IMR-90 (cell line): ENCODE data around the gene CFAP119. TPM values are rescaled to one million over a fixed set of nuclear protein-coding genes. Genes with fewer than 3 reads are reported as not detected.

ENCODE experiments used
- ATAC-seq: fragments of 200-7000 bp; cut with Tn5 transposase; 2 replicates; pipeline ENCODE4 v1.9.1; 2020; ENCODE audit warnings: low read depth, mild to moderate bottlenecking, moderate library complexity
- BruUV-seq: library from RNA; stranded (reverse); fragments of 400-500 nt; replicated peaks from 2 replicates; lab custom pipeline; 2021; lab: Mats Ljungman, UMichigan
- CTCF ChIA-PET: fragments of 300-600 bp; formaldehyde crosslinking; extraction: SDS; loops from one replicate; lab custom pipeline; 2021; ENCODE audit warnings: antibody characterized with exemption; lab: Yijun Ruan, JAX
- POLR2A ChIA-PET: fragments of 300-600 bp; sonication (Branson Sonifier 250); formaldehyde crosslinking; loops from one replicate; lab custom pipeline; 2022; ENCODE audit warnings: antibody characterized with exemption; ENCODE audit not compliant: unreplicated experiment; lab: Charles Lee
- DNase-seq: peaks from one replicate; pipeline ENCODE4 v3.0.0; 2013
- H2AFZ ChIP-seq: replicated peaks from 2 replicates; pipeline ENCODE3; 2013; ENCODE audit warnings: low read length, mild to moderate bottlenecking; ENCODE audit not compliant: poor library complexity
- H2AK5ac ChIP-seq: 2 replicates; pipeline ENCODE4 v1.6.1; 2013; ENCODE audit warnings: low read depth, low read length, inconsistent platforms
- H2AK9ac ChIP-seq: replicated peaks from 2 replicates; pipeline ENCODE3; 2013; ENCODE audit warnings: mild to moderate bottlenecking, low read depth, low read length, moderate library complexity; ENCODE audit not compliant: poor library complexity
- H2BK120ac ChIP-seq: 2 replicates; pipeline ENCODE4 v1.6.1; 2013; ENCODE audit warnings: low read depth, low read length, inconsistent platforms
- H2BK15ac ChIP-seq: 3 replicates; pipeline ENCODE4 v1.6.1; 2013; ENCODE audit warnings: low read depth, low read length, inconsistent platforms
- H2BK20ac ChIP-seq: 2 replicates; pipeline ENCODE4 v1.6.1; 2013; ENCODE audit warnings: low read depth, mild to moderate bottlenecking, inconsistent platforms, low read length, moderate library complexity
- H2BK5ac ChIP-seq: 2 replicates; pipeline ENCODE4 v1.6.1; 2013; ENCODE audit warnings: mild to moderate bottlenecking, low read depth, low read length, inconsistent platforms; ENCODE audit not compliant: poor library complexity, severe bottlenecking
- H3K14ac ChIP-seq: replicated peaks from 2 replicates; pipeline ENCODE4 v1.6.1; 2013; ENCODE audit warnings: low read depth, low read length, inconsistent platforms
- H3K18ac ChIP-seq: 2 replicates; pipeline ENCODE4 v1.6.1; 2013; ENCODE audit warnings: low read depth, low read length, control low read depth
- H3K23ac ChIP-seq: 2 replicates; pipeline ENCODE4 v1.6.1; 2013; ENCODE audit warnings: low read depth, low read length, inconsistent platforms
- H3K27ac ChIP-seq: 2 replicates; pipeline ENCODE4 v1.5.1; 2013; ENCODE audit warnings: mild to moderate bottlenecking, control low read depth, low read length; ENCODE audit not compliant: insufficient read depth
- H3K27me3 ChIP-seq: 2 replicates; pipeline ENCODE4 v1.6.1; 2013; ENCODE audit warnings: low read length; ENCODE audit not compliant: control insufficient read depth, insufficient read depth
- H3K36me3 ChIP-seq: 2 replicates; pipeline ENCODE4 v1.6.1; 2013; ENCODE audit warnings: low read length, mixed read lengths; ENCODE audit not compliant: control insufficient read depth, insufficient read depth
- H3K4ac ChIP-seq: 2 replicates; pipeline ENCODE4 v1.6.1; 2013; ENCODE audit warnings: low read depth, low read length, inconsistent platforms
- H3K4me1 ChIP-seq: 2 replicates; pipeline ENCODE4 v1.6.1; 2013; ENCODE audit warnings: low read length, mixed read lengths; ENCODE audit not compliant: control insufficient read depth, insufficient read depth
- H3K4me2 ChIP-seq: 2 replicates; pipeline ENCODE4 v1.6.1; 2013; ENCODE audit warnings: low read depth, mild to moderate bottlenecking, control low read depth, low read length, moderate library complexity
- H3K4me3 ChIP-seq: 2 replicates; pipeline ENCODE4 v1.5.1; 2013; ENCODE audit warnings: low read depth, mild to moderate bottlenecking, control low read depth, low read length, moderate library complexity; ENCODE audit not compliant: insufficient read depth
- H3K56ac ChIP-seq: 2 replicates; pipeline ENCODE4 v1.6.1; 2013; ENCODE audit warnings: low read length, inconsistent platforms; ENCODE audit not compliant: insufficient read depth; ENCODE audit errors: extremely low read depth
- H3K79me1 ChIP-seq, 2 experiments: 2 replicates each; pipeline ENCODE4 v1.6.1; 2013; ENCODE audit warnings: low read length in 2 of 2, inconsistent platforms in 1 of 2, low read depth in 1 of 2
- H3K9ac ChIP-seq: 2 replicates; pipeline ENCODE4 v1.6.1; 2013; ENCODE audit warnings: low read depth, low read length, control low read depth
- H3K9me1 ChIP-seq: 2 replicates; pipeline ENCODE4 v1.6.1; 2013; ENCODE audit warnings: low read length, inconsistent platforms; ENCODE audit not compliant: insufficient read depth
- H3K9me3 ChIP-seq: 2 replicates; pipeline ENCODE4 v1.6.1; 2013; ENCODE audit warnings: low read length; ENCODE audit not compliant: control insufficient read depth, insufficient read depth
- H4K20me1 ChIP-seq: 2 replicates; pipeline ENCODE4 v1.6.1; 2013; ENCODE audit warnings: low read length, inconsistent platforms; ENCODE audit not compliant: insufficient read depth
- H4K5ac ChIP-seq: 2 replicates; pipeline ENCODE4 v1.6.1; 2013; ENCODE audit warnings: mild to moderate bottlenecking, low read depth, low read length, control low read depth
- H4K8ac ChIP-seq, 2 experiments: 2 replicates each; pipeline ENCODE4 v1.6.1; 2013; ENCODE audit warnings: low read depth in 2 of 2, low read length in 2 of 2, control low read depth in 1 of 2, inconsistent platforms in 1 of 2
- H4K91ac ChIP-seq: 2 replicates; pipeline ENCODE4 v1.6.1; 2013; ENCODE audit warnings: low read depth, low read length, inconsistent platforms; ENCODE audit not compliant: insufficient read depth
- BHLHE40 ChIP-seq: fragments of 150-350 bp; IDR thresholded peaks from 2 replicates; pipeline ENCODE4 v1.6.1; 2016; ENCODE audit warnings: mild to moderate bottlenecking, low read depth, low read length
- CEBPB ChIP-seq: IDR thresholded peaks from 2 replicates; pipeline ENCODE4 v1.6.1; 2012; ENCODE audit warnings: low read depth, low read length, improper control_type of control experiment
- CHD1 ChIP-seq: IDR thresholded peaks from 2 replicates; pipeline ENCODE4 v1.6.1; 2012; ENCODE audit warnings: low read depth, low read length, improper control_type of control experiment
- ELK1 ChIP-seq: fragments of 150-350 bp; IDR thresholded peaks from 2 replicates; pipeline ENCODE4 v1.6.1; 2016; ENCODE audit warnings: low read depth, mild to moderate bottlenecking, low read length, moderate library complexity, borderline replicate concordance
- FOS ChIP-seq: fragments of 150-350 bp; IDR thresholded peaks from 2 replicates; pipeline ENCODE4 v1.6.1; 2016; ENCODE audit warnings: low read depth, low read length
- MAZ ChIP-seq: IDR thresholded peaks from 2 replicates; pipeline ENCODE4 v1.6.1; 2012; ENCODE audit warnings: low read depth, mild to moderate bottlenecking, low read length, improper control_type of control experiment, moderate library complexity, borderline replicate concordance
- MXI1 ChIP-seq: IDR thresholded peaks from 2 replicates; pipeline ENCODE4 v1.6.1; 2012; ENCODE audit warnings: low read depth, mild to moderate bottlenecking, low read length, moderate library complexity, borderline replicate concordance
- POLR2A ChIP-seq: IDR thresholded peaks from 2 replicates; pipeline ENCODE4 v1.6.1; 2012; ENCODE audit warnings: mild to moderate bottlenecking, low read depth, low read length
- RAD21 ChIP-seq: IDR thresholded peaks from 2 replicates; pipeline ENCODE4 v1.6.1; 2012; ENCODE audit warnings: low read length, improper control_type of control experiment
- RCOR1 ChIP-seq: IDR thresholded peaks from 2 replicates; pipeline ENCODE4 v1.6.1; 2012; ENCODE audit warnings: mild to moderate bottlenecking, low read length, improper control_type of control experiment; ENCODE audit not compliant: insufficient replicate concordance
- RFX5 ChIP-seq: IDR thresholded peaks from 2 replicates; pipeline ENCODE4 v1.8.0; 2012; ENCODE audit warnings: low read depth, mild to moderate bottlenecking, low read length, moderate library complexity
- SMC3 ChIP-seq: fragments of 150-350 bp; IDR thresholded peaks from 2 replicates; pipeline ENCODE4 v1.6.1; 2016; ENCODE audit warnings: low read depth, mild to moderate bottlenecking, antibody characterized with exemption, low read length, moderate library complexity
- WGBS, 2 experiments: methylation state at CpG; one replicate each; pipeline versions ENCODE4 v1.1.5 to v1.1.7; 2013; ENCODE audit warnings: missing lambda C conversion rate in 2 of 2; ENCODE audit not compliant: insufficient read length in 1 of 2; ENCODE audit errors: extremely low coverage in 2 of 2; 5-methylcytosine and 5-hydroxymethylcytosine counted together
- dilution Hi-C: fragments of 300-500 bp; cut with HindIII; formaldehyde crosslinking; loops from one replicate; pipeline ENCODE4 v1.14.3; 2018; ENCODE audit warnings: low sequenced_read_pairs; ENCODE audit not compliant: unreplicated experiment
- in situ Hi-C: fragments of 300-500 bp; cut with MboI; formaldehyde crosslinking; loops from 3 replicates; pipeline ENCODE4 v1.14.3; 2019; ENCODE audit warnings: low sequenced_read_pairs, inconsistent platforms, mixed read lengths
- intact Hi-C: fragments of 100-400 bp; cut with micrococcal nuclease; formaldehyde crosslinking; loops from 2 replicates; pipeline ENCODE4 v1.10.0; 2022
- polyA plus RNA-seq, 3 experiments: library from polyadenylated mRNA; depleted of rRNA; stranded (reverse); fragments of >200 nt; gene quantifications; 2 replicates each; pipeline ENCODE4 v1.2.3, GENCODE V29; 2012; ENCODE audit warnings: low replicate concordance in 1 of 3
- total RNA-seq: library from RNA; depleted of rRNA; stranded (reverse); fragments of >200 nt; gene quantifications from 2 replicates; pipeline ENCODE4 v1.2.3, GENCODE V29; 2012
- TF ChIP-seq, protein P1 (sequence below): conservative IDR thresholded peaks from 2 replicates; pipeline ENCODE4 v1.5.1; 2012; ENCODE audit warnings: mild to moderate bottlenecking, low read depth, low read length, improper control_type of control experiment

Gene CFAP119
- total and polyA plus RNA-seq, 2 of the 4 experiments (the other 2 are of a cell fraction) = 0.90 to 7.6 TPM

DNA sequence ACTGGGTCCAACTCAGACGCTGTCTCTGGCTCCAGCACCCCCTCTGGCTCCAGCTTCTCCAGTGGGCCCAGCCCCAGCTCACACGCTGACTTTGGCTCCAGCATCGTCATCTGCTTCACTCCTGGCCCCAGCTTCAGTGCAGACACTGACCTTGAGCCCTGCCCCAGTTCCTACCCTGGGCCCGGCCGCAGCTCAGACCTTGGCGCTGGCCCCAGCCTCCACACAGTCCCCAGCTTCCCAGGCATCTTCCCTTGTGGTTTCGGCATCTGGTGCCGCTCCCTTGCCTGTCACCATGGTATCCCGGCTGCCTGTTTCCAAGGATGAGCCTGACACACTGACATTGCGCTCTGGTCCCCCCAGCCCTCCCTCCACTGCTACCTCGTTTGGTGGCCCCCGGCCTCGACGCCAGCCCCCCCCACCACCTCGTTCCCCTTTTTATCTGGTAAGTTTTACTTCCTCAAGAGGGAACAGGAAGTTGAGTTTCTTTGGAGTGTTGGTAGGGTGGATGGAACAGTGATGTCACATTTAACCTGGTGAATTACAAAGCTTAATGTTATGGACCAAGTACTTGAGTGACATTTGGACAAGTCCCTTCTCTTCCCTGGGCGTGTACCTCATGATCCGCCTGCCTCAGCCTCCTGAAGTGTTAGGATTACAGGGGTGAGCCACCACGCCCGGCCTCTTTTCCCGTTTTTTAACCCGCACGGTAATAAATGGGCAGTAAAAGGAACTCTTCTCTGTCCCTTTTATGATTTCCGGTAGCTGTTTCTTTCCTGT, 37.0 kb downstream of the CFAP119 start (continued):
- TF ChIP-seq CHD1 = no peak

- H3K4me1 ChIP-seq = no peaks in the 10 kb centered on the region
- ChIA-PET CTCF (interaction anchor here (0.6 kb wide), 1 partner anchor 51 kb away, joined by 3 read pairs; no protein-coding TSS in a partner anchor), POLR2A (no interaction called here)
- no peak overlapping the region for H3K23ac ChIP-seq
- no peak overlapping the region for H3K4me2 ChIP-seq
- peaks cover 11% of the 10 kb centered on the region for H4K20me1 ChIP-seq
- no peak overlapping the region for H3K14ac ChIP-seq
- TSS peak; percentile 64 for BruUV-seq
- no peak overlapping the region for H2AFZ ChIP-seq
- peaks cover 33 to 52% of the 10 kb centered on the region in 2 experiments for H3K79me1 ChIP-seq
- H3K27ac ChIP-seq = no peak overlapping the region
- H2AK5ac ChIP-seq = no peak overlapping the region
- DNase-seq = no peak
- H4K8ac ChIP-seq = no peak overlapping the region
- no peaks in the 10 kb centered on the region for H3K9me1 ChIP-seq
- H3K9ac ChIP-seq = no peak overlapping the region
- in situ Hi-C loops = no loop called here
- no peak overlapping the region for H3K18ac ChIP-seq
- H3K9me3 ChIP-seq = no peaks in the 10 kb centered on the region
- no peak for ATAC-seq
- dilution Hi-C loops = no loop called here
- no peak overlapping the region for H2BK20ac ChIP-seq
- H3K36me3 ChIP-seq = peaks cover 66% of the 10 kb centered on the region
- no peak overlapping the region for H2BK120ac ChIP-seq
- TF ChIP-seq POLR2A (no peak), ELK1 (no peak), RFX5 (no peak), RAD21 (no peak), BHLHE40 (no peak), RCOR1 (no peak), SMC3 (no peak), CHD1 (no peak), CEBPB (no peak), MAZ (no peak), FOS (no peak), MXI1 (no peak)
- TF ChIP-seq, protein P1, sequence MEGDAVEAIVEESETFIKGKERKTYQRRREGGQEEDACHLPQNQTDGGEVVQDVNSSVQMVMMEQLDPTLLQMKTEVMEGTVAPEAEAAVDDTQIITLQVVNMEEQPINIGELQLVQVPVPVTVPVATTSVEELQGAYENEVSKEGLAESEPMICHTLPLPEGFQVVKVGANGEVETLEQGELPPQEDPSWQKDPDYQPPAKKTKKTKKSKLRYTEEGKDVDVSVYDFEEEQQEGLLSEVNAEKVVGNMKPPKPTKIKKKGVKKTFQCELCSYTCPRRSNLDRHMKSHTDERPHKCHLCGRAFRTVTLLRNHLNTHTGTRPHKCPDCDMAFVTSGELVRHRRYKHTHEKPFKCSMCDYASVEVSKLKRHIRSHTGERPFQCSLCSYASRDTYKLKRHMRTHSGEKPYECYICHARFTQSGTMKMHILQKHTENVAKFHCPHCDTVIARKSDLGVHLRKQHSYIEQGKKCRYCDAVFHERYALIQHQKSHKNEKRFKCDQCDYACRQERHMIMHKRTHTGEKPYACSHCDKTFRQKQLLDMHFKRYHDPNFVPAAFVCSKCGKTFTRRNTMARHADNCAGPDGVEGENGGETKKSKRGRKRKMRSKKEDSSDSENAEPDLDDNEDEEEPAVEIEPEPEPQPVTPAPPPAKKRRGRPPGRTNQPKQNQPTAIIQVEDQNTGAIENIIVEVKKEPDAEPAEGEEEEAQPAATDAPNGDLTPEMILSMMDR = no peak
- intact Hi-C loops = no loop called here
- no peaks in the 10 kb centered on the region for H3K27me3 ChIP-seq
- H2BK5ac ChIP-seq = no peak overlapping the region
- no peak overlapping the region for H4K91ac ChIP-seq
- no peak overlapping the region for H3K4me3 ChIP-seq
- no peak overlapping the region for H4K5ac ChIP-seq
- 92% methylated on average over 12 of the region's 12 CpGs; no CpG with 5 or more reads in 1 of the 2 experiments for WGBS, 2 experiments
- H3K56ac ChIP-seq = no peak overlapping the region
- no peak overlapping the region for H3K4ac ChIP-seq
- H2BK15ac ChIP-seq = no peak overlapping the region
- no peak overlapping the region for H2AK9ac ChIP-seq
Observed at GRCh38 chr16:30723725-30724355, 38.0 kb downstream of the CFAP119 start.
